Adrenal gland (tissue), 5 donors: ENCODE measurements around the gene PIGT.

ENCODE experiments used
- POLR2A ChIP-seq, 2 donors: fragments of 450-650 bp; IDR thresholded peaks; one replicate each; pipeline ENCODE4 v1.6.1; 2017; ENCODE audit warnings: antibody characterized with exemption in 2 of 2, mild to moderate bottlenecking in 2 of 2, moderate library complexity in 1 of 2
- TF ChIP-seq, protein P1 (sequence below), 6 experiments: fragments of 450-650 bp in 4 of 6; fragments of 200-600 bp in 2 of 6; sonication (generic) in 1 of 6; IDR thresholded peaks; 1 replicate in 5 of 6; 2 replicates in 1 of 6; pipeline versions ENCODE4 v1.5.1 to v1.8.0; 2016 to 2021; ENCODE audit warnings: antibody characterized with exemption in 6 of 6, mild to moderate bottlenecking in 2 of 6, moderate library complexity in 1 of 6
- donor health status: DM: no; HTN: no; CAD: no.

DNA sequence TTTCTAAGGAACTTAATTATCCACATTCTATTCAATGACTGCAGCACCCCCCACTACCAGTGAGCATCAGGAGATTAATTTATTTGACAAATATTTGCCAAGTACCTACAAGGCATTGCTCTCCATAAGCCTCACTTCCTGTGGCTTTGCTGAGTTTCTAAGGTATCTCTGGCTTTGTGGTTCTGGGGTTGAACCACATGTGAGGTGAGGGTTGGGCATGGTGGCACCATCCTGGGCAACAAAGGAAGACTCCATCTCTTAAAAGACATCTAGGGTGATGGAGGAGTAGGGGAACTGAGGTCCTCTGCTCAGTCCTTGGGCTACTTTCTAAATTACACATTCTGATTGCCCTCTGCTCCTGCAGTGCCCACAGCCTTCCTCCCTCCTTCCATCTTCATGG is 28.1 kb downstream of the PIGT start:
- TF ChIP-seq, protein P1, sequence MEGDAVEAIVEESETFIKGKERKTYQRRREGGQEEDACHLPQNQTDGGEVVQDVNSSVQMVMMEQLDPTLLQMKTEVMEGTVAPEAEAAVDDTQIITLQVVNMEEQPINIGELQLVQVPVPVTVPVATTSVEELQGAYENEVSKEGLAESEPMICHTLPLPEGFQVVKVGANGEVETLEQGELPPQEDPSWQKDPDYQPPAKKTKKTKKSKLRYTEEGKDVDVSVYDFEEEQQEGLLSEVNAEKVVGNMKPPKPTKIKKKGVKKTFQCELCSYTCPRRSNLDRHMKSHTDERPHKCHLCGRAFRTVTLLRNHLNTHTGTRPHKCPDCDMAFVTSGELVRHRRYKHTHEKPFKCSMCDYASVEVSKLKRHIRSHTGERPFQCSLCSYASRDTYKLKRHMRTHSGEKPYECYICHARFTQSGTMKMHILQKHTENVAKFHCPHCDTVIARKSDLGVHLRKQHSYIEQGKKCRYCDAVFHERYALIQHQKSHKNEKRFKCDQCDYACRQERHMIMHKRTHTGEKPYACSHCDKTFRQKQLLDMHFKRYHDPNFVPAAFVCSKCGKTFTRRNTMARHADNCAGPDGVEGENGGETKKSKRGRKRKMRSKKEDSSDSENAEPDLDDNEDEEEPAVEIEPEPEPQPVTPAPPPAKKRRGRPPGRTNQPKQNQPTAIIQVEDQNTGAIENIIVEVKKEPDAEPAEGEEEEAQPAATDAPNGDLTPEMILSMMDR (IDR thresholded peaks at IDR 0.05): no peak
- no peak for TF ChIP-seq POLR2A (IDR thresholded peaks at IDR 0.05)
